ENCODE results near the gene KCNH4. TPM values are rescaled to one million over a fixed set of nuclear protein-coding genes. Genes with fewer than 3 reads are reported as not detected.
A peak's percentile ranks its signal among the peaks of the same experiment; 100 is the strongest.

The KCNH4 gene
- total RNA-seq, 2 donors from 2014 or later, result 0.51 TPM; not detected in 1

DNA sequence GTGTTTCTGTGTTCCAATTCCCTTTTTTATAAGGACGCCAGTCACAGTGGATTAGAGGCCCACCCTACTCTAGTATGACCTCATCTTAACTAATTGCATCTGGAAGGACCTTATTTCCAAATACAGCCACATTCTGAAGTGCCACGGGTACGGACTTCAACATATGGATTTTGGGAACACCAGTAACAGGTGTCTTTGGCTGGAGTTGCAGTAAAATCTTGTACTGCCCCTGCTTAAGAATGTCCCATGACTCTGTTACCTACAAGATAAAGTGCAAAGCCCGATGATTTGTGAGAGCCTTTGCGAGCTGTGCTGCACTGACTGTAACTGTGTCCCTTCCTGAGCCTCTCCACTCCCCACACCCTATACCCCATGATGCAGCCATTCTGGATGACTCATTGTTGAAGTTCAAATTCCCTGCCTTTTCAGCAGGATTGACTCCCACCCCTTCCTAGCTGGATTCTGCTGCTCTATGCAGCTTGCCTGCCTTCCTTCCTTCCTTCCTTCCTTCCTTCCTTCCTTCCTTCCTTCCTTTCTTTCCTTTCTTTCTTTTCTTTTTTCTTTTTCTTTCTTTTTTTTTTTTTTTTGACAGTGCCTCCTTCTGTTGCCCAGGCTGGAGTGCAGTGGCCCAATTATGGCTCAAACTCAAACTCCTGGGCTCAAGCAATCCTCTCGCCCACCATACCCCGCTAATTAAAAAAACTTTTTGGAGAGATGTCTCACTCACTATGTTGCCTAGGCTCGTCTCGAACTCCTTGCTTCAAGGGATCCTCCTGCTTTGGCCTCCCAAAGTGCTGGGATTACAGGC is 2.2 kb upstream of the KCNH4 start:
- DNase-seq (ENCODE audit: low spot score), result no peak
- intact Hi-C loops (cut with DNase I), result no loop called here
- no peak overlapping the region for H3K27ac ChIP-seq

GRCh38 chr17:42181851-42182207 is 887 bp upstream of the KCNH4 start:
- WGBS, result 92% methylated on average over 2 of the region's 2 CpGs
- Histone ChIP-seq H3K9me3 (no peaks in the 10 kb centered on the region), H3K36me3 (no peaks in the 10 kb centered on the region), H3K4me1 (replicated peaks) (peaks cover 4% of the 10 kb centered on the region), H3K27me3 (replicated peaks; ENCODE audit: insufficient read depth) (peaks cover 4% of the 10 kb centered on the region), H3K4me3 (no peak overlapping the region), H3K27ac (no peak overlapping the region)
- TF ChIP-seq, protein P1, sequence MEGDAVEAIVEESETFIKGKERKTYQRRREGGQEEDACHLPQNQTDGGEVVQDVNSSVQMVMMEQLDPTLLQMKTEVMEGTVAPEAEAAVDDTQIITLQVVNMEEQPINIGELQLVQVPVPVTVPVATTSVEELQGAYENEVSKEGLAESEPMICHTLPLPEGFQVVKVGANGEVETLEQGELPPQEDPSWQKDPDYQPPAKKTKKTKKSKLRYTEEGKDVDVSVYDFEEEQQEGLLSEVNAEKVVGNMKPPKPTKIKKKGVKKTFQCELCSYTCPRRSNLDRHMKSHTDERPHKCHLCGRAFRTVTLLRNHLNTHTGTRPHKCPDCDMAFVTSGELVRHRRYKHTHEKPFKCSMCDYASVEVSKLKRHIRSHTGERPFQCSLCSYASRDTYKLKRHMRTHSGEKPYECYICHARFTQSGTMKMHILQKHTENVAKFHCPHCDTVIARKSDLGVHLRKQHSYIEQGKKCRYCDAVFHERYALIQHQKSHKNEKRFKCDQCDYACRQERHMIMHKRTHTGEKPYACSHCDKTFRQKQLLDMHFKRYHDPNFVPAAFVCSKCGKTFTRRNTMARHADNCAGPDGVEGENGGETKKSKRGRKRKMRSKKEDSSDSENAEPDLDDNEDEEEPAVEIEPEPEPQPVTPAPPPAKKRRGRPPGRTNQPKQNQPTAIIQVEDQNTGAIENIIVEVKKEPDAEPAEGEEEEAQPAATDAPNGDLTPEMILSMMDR (IDR thresholded peaks at IDR 0.05), result no peak
- TF ChIP-seq POLR2AphosphoS5 (IDR thresholded peaks at IDR 0.05) (no peak), POLR2A (IDR thresholded peaks at IDR 0.05) (no peak)
- intact Hi-C loops (cut with DNase I), result no loop called here
- no peak for DNase-seq (ENCODE audit: low spot score)

More for the DNA sequence above, 2.2 kb upstream of the KCNH4 start:
- 75% methylated on average over 9 of the region's 9 CpGs for WGBS
- Histone ChIP-seq H3K4me3 (peak overlapping the region in 1 of 2 donors; percentile 37), H3K9me3 (no peaks in the 10 kb centered on the region), H3K36me3 (no peaks in the 10 kb centered on the region), H3K27me3 (replicated peaks; ENCODE audit: insufficient read depth) (peaks cover 4% of the 10 kb centered on the region), H3K4me1 (replicated peaks) (peaks cover 4% of the 10 kb centered on the region)
- no peak for TF ChIP-seq POLR2AphosphoS5 (IDR thresholded peaks at IDR 0.05)
- TF ChIP-seq, protein P1 (IDR thresholded peaks at IDR 0.05), result no peak
- TF ChIP-seq POLR2A (IDR thresholded peaks at IDR 0.05), result no peak

GRCh38 chr17:42180411-42180921 is 476 bp downstream of the KCNH4 start:
- Histone ChIP-seq H3K36me3 (no peaks in the 10 kb centered on the region), H3K4me3 (no peak overlapping the region), H3K27me3 (replicated peaks; ENCODE audit: insufficient read depth) (peaks cover 4% of the 10 kb centered on the region), H3K9me3 (no peaks in the 10 kb centered on the region), H3K4me1 (replicated peaks) (peaks cover 4% of the 10 kb centered on the region), H3K27ac (no peak overlapping the region)
- DNase-seq (ENCODE audit: low spot score), result no peak
- TF ChIP-seq POLR2AphosphoS5 (IDR thresholded peaks at IDR 0.05), result no peak
- TF ChIP-seq, protein P1 (IDR thresholded peaks at IDR 0.05), result no peak
- no peak for TF ChIP-seq POLR2A (IDR thresholded peaks at IDR 0.05)
- intact Hi-C loops (cut with DNase I), result no loop called here
- 1% methylated on average over 33 of the region's 33 CpGs for WGBS

GRCh38 chr17:42179911-42180410 is 981 bp downstream of the KCNH4 start:
- Histone ChIP-seq H3K36me3 (no peaks in the 10 kb centered on the region), H3K9me3 (no peaks in the 10 kb centered on the region), H3K27ac (no peak overlapping the region), H3K4me3 (no peak overlapping the region), H3K4me1 (replicated peaks) (peaks cover 4% of the 10 kb centered on the region), H3K27me3 (replicated peaks; ENCODE audit: insufficient read depth) (peaks cover 4% of the 10 kb centered on the region)
- WGBS, result 11% methylated on average over 20 of the region's 20 CpGs
- DNase-seq (ENCODE audit: low spot score), result peak; percentile 16
- intact Hi-C loops (cut with DNase I), result no loop called here
- TF ChIP-seq, protein P1 (IDR thresholded peaks at IDR 0.05), result no peak
- TF ChIP-seq POLR2A (IDR thresholded peaks at IDR 0.05) (no peak), POLR2AphosphoS5 (IDR thresholded peaks at IDR 0.05) (no peak)
